ENCODE measurements around the gene NCAM2.

Gene NCAM2

GRCh38 chr21:21268061-21268471 lies 269.9 kb downstream of the NCAM2 start:
- TF ChIP-seq CTCF (IDR thresholded peaks at IDR 0.05; ENCODE audit: low read depth, low read length, missing control alignments) = no peak
- no peak for DNase-seq (ENCODE audit: extremely low read depth, low read depth)
- no peak overlapping the region for H3K4me3 ChIP-seq (replicated peaks; ENCODE audit: low read depth, low read length)

- no peak for TF ChIP-seq CTCF (IDR thresholded peaks at IDR 0.05; ENCODE audit: low read depth, low read length, missing control alignments)
- no peak for DNase-seq (ENCODE audit: extremely low read depth, low read depth)
- H3K4me3 ChIP-seq (replicated peaks; ENCODE audit: low read depth, low read length) = no peak overlapping the region
Observed at GRCh38 chr21:21268885-21269284, 270.7 kb downstream of the NCAM2 start.

- TF ChIP-seq CTCF (IDR thresholded peaks at IDR 0.05; ENCODE audit: low read depth, low read length, missing control alignments) = no peak
- no peak for DNase-seq (ENCODE audit: extremely low read depth, low read depth)
- no peak overlapping the region for H3K4me3 ChIP-seq (replicated peaks; ENCODE audit: low read depth, low read length)
Observed at GRCh38 chr21:21279193-21279901, 281.1 kb downstream of the NCAM2 start.

GRCh38 chr21:21283810-21284209 lies 285.6 kb downstream of the NCAM2 start:
- no peak for TF ChIP-seq CTCF (IDR thresholded peaks at IDR 0.05; ENCODE audit: low read depth, low read length, missing control alignments)
- H3K4me3 ChIP-seq (replicated peaks; ENCODE audit: low read depth, low read length) = no peak overlapping the region
- DNase-seq (ENCODE audit: extremely low read depth, low read depth) = no peak

- H3K4me3 ChIP-seq (replicated peaks; ENCODE audit: low read depth, low read length) = no peak overlapping the region
- TF ChIP-seq CTCF (IDR thresholded peaks at IDR 0.05; ENCODE audit: low read depth, low read length, missing control alignments) = no peak
- no peak for DNase-seq (ENCODE audit: extremely low read depth, low read depth)
Observed at GRCh38 chr21:21286170-21286798, 288.1 kb downstream of the NCAM2 start.

GRCh38 chr21:21290751-21291150 lies 292.5 kb downstream of the NCAM2 start:
- TF ChIP-seq CTCF (IDR thresholded peaks at IDR 0.05; ENCODE audit: low read depth, low read length, missing control alignments) = no peak
- H3K4me3 ChIP-seq (replicated peaks; ENCODE audit: low read depth, low read length) = no peak overlapping the region
- DNase-seq (ENCODE audit: extremely low read depth, low read depth) = no peak
